MM.1S (cell line): ENCODE results near the gene EXOC4.

Source experiments
- DNase-seq: peaks from one replicate; pipeline ENCODE4 v3.0.0-alpha.2; 2015
- H2AFZ ChIP-seq: fragments of 300-600 bp; sonication (generic); 2 replicates; pipeline ENCODE4 v1.6.0; 2016; ENCODE audit warnings: antibody characterized with exemption, low read length
- H3F3A ChIP-seq: fragments of 300-600 bp; sonication (generic); 2 replicates; pipeline ENCODE4 v1.6.1; 2016; ENCODE audit warnings: mild to moderate bottlenecking, antibody characterized with exemption, low read length, moderate library complexity, mixed read lengths; ENCODE audit not compliant: insufficient read depth
- H3K27ac ChIP-seq: fragments of 300-600 bp; sonication (generic); 2 replicates; pipeline ENCODE4 v1.5.1; 2016; ENCODE audit warnings: mild to moderate bottlenecking, low read length
- H3K27me3 ChIP-seq: fragments of 300-600 bp; sonication (generic); replicated peaks from 2 replicates; pipeline ENCODE4 v1.6.0; 2016; ENCODE audit warnings: low read length; ENCODE audit not compliant: insufficient read depth
- H3K36me3 ChIP-seq: fragments of 300-600 bp; sonication (generic); replicated peaks from 2 replicates; pipeline ENCODE4 v1.6.1; 2016; ENCODE audit warnings: mild to moderate bottlenecking, low read length, mixed read lengths; ENCODE audit not compliant: insufficient read depth
- H3K4me1 ChIP-seq: fragments of 300-600 bp; sonication (generic); 2 replicates; pipeline ENCODE4 v1.6.1; 2016; ENCODE audit warnings: low read length, mixed read lengths
- H3K4me2 ChIP-seq: fragments of 300-600 bp; sonication (generic); 2 replicates; pipeline ENCODE4 v1.6.0; 2016; ENCODE audit warnings: low read depth, low read length
- H3K4me3 ChIP-seq: fragments of 300-600 bp; sonication (generic); 2 replicates; pipeline ENCODE4 v1.5.1; 2016; ENCODE audit warnings: low read length, mixed read lengths
- H3K79me2 ChIP-seq: fragments of 300-600 bp; sonication (generic); 2 replicates; pipeline ENCODE4 v1.6.1; 2016; ENCODE audit warnings: mixed run types, low read length, mixed read lengths
- H3K9ac ChIP-seq: fragments of 300-600 bp; sonication (generic); 2 replicates; pipeline ENCODE4 v1.6.1; 2016; ENCODE audit warnings: low read length, mixed read lengths
- H3K9me2 ChIP-seq: fragments of 300-600 bp; sonication (generic); replicated peaks from 2 replicates; pipeline ENCODE4 v1.6.1; 2016; ENCODE audit warnings: mild to moderate bottlenecking, low read length, mixed read lengths; ENCODE audit not compliant: insufficient read depth
- H3K9me3 ChIP-seq: fragments of 300-600 bp; sonication (generic); replicated peaks from 2 replicates; pipeline ENCODE4 v1.6.1; 2016; ENCODE audit warnings: mild to moderate bottlenecking, low read length, mixed read lengths; ENCODE audit not compliant: insufficient read depth
- H4K20me1 ChIP-seq: fragments of 300-600 bp; sonication (generic); 2 replicates; pipeline ENCODE4 v1.6.1; 2016; ENCODE audit warnings: mild to moderate bottlenecking, low read length, moderate library complexity, mixed read lengths; ENCODE audit not compliant: insufficient read depth
- CTCF ChIP-seq: fragments of 300-600 bp; sonication (generic); IDR thresholded peaks from 2 replicates; pipeline ENCODE4 v1.5.1; 2016; ENCODE audit warnings: antibody characterized with exemption, low read length, mixed read lengths
- EZH2 ChIP-seq: fragments of 300-600 bp; sonication (generic); optimal IDR thresholded peaks from 2 replicates; pipeline ENCODE3; 2017; ENCODE audit warnings: low read depth, mild to moderate bottlenecking, antibody characterized with exemption, low read length, mixed read lengths
- EZH2phosphoT487 ChIP-seq: fragments of 300-600 bp; sonication (generic); IDR thresholded peaks from 2 replicates; pipeline ENCODE4 v1.6.1; 2018; ENCODE audit warnings: antibody characterized with exemption, low read length

Gene EXOC4

DNA sequence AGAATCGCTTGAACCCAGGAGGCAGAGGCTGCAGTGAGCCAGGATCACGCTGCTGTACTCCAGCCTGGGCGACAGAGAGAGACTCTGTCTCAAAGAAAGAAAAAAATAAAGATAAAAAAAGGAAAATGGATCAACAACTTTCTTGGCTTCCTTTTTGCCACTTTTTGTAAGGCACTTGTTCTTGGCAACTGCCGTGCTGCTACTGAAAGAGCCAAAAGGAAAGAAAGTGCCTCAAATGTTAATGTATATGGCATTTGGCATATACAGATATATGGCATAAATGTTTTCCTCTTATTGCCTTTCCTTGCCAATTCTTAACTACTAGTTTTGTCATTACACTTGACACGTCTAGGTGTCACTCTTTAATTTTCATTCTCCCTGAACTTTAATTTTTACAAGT, 480.5 kb downstream of the EXOC4 start:
- no peaks in the 10 kb centered on the region for H3K79me2 ChIP-seq
- no peak overlapping the region for H2AFZ ChIP-seq
- H3K4me2 ChIP-seq = no peak overlapping the region
- no peak overlapping the region for H3K27ac ChIP-seq
- no peak for TF ChIP-seq EZH2phosphoT487
- no peak for TF ChIP-seq EZH2
- no peak for TF ChIP-seq CTCF
- no peaks in the 10 kb centered on the region for H3K9me3 ChIP-seq
- no peak for DNase-seq
- no peaks in the 10 kb centered on the region for H3K27me3 ChIP-seq
- no peaks in the 10 kb centered on the region for H3F3A ChIP-seq
- no peaks in the 10 kb centered on the region for H3K9me2 ChIP-seq
- no peaks in the 10 kb centered on the region for H3K4me1 ChIP-seq
- no peaks in the 10 kb centered on the region for H3K36me3 ChIP-seq
- no peak overlapping the region for H3K4me3 ChIP-seq
- H4K20me1 ChIP-seq = no peaks in the 10 kb centered on the region
- H3K9ac ChIP-seq = no peak overlapping the region

DNA sequence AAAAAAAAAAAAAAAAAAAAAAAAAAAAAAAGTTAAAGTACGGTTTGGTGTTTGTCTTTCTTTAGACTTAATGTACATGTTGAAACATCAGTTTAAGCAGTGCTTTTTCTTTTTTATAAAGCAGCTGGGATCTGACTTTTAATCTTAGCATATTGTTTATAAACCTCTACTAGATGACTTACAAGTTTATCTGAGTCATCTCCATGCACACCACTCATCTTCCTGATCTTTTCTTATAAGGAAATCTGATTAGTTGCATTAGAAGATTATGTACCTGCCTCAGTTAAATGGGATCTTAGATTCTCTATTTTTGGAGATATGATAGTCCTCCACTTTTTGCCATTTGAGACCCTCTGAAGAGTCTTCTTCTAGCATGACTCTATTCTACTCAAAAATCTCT, 482.3 kb downstream of the EXOC4 start:
- DNase-seq = no peak
- no peaks in the 10 kb centered on the region for H3K9me2 ChIP-seq

DNA sequence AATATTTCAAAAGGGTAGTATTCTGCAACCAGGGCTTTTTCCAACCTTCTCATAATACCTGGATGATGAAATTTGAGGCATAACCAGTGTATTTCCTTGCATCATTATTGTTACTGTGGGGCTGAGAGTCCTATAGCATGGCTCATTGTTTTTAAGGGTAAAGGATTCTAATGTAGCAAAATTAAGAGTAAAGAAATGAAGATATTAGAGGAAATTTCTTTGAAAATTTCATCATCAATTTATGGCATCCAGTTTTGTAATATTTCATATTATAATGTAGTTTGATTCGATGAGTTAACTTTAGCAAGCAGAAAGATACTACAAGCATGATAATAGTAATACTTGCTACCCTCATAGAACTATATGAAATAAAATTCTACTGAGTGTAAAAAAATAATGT, 486.9 kb downstream of the EXOC4 start:
- H3K36me3 ChIP-seq = no peaks in the 10 kb centered on the region
- H3K4me3 ChIP-seq = no peak overlapping the region
- no peak for TF ChIP-seq EZH2
- TF ChIP-seq CTCF = no peak
- no peak for TF ChIP-seq EZH2phosphoT487
- no peaks in the 10 kb centered on the region for H4K20me1 ChIP-seq
- H3K27me3 ChIP-seq = no peaks in the 10 kb centered on the region
- no peak overlapping the region for H3K4me2 ChIP-seq
- no peak for DNase-seq
- H2AFZ ChIP-seq = no peak overlapping the region
- no peaks in the 10 kb centered on the region for H3K9me2 ChIP-seq
- no peaks in the 10 kb centered on the region for H3K79me2 ChIP-seq
- H3F3A ChIP-seq = no peaks in the 10 kb centered on the region
- H3K4me1 ChIP-seq = no peaks in the 10 kb centered on the region
- no peak overlapping the region for H3K9ac ChIP-seq
- H3K9me3 ChIP-seq = no peaks in the 10 kb centered on the region
- no peak overlapping the region for H3K27ac ChIP-seq

More for the DNA sequence above, 482.3 kb downstream of the EXOC4 start:
- Histone ChIP-seq H3K79me2 (no peaks in the 10 kb centered on the region), H3K4me2 (no peak overlapping the region), H3F3A (no peaks in the 10 kb centered on the region), H2AFZ (no peak overlapping the region), H3K4me1 (no peaks in the 10 kb centered on the region), H4K20me1 (no peaks in the 10 kb centered on the region), H3K9ac (no peak overlapping the region), H3K36me3 (no peaks in the 10 kb centered on the region), H3K27me3 (no peaks in the 10 kb centered on the region), H3K9me3 (no peaks in the 10 kb centered on the region), H3K4me3 (no peak overlapping the region), H3K27ac (no peak overlapping the region)
- TF ChIP-seq CTCF (no peak), EZH2 (no peak), EZH2phosphoT487 (no peak)
